Transverse colon (tissue), 4 donors: ENCODE measurements around the gene CES3. TPM values are rescaled to one million over a fixed set of nuclear protein-coding genes. Genes with fewer than 3 reads are reported as not detected.

Experiments
- DNase-seq: peaks from one replicate; pipeline ENCODE4 v3.0.0-alpha.2; 2019
- H3K27ac ChIP-seq, 4 donors: fragments of 200-600 bp; sonication (generic); 2 replicates each; pipeline ENCODE4 v1.5.1; 2016 to 2018; ENCODE audit warnings: inconsistent platforms in 4 of 4
- H3K27me3 ChIP-seq: fragments of 200-600 bp; sonication (generic); 2 replicates; pipeline ENCODE4 v1.5.1; 2017; ENCODE audit warnings: inconsistent platforms
- H3K36me3 ChIP-seq, 4 donors: fragments of 200-600 bp; sonication (generic); 2 replicates each; pipeline ENCODE4 v1.5.1; 2017 to 2019; ENCODE audit warnings: inconsistent platforms in 4 of 4
- H3K4me1 ChIP-seq, 4 donors: fragments of 200-600 bp; sonication (generic); 2 replicates each; pipeline ENCODE4 v1.5.1; 2017 to 2020; ENCODE audit warnings: inconsistent platforms in 4 of 4
- H3K4me3 ChIP-seq, 4 donors: fragments of 200-600 bp; sonication (generic); 1 replicate in 1 of 4; 2 replicates in 3 of 4; pipeline versions ENCODE4 v1.5.1 to v1.6.1; 2017 to 2019; ENCODE audit warnings: inconsistent platforms in 4 of 4
- H3K9me3 ChIP-seq, 2 donors: fragments of 200-600 bp; sonication (generic); 2 replicates each; pipeline ENCODE4 v1.5.1; 2017 to 2019; ENCODE audit warnings: inconsistent platforms in 2 of 2
- EP300 ChIP-seq: sonication (generic); formaldehyde crosslinking; IDR thresholded peaks from one replicate; pipeline ENCODE4 v1.6.1; 2017; ENCODE audit warnings: antibody characterized with exemption, low read depth
- POLR2A ChIP-seq: fragments of 450-650 bp; IDR thresholded peaks from one replicate; pipeline ENCODE4 v1.6.1; 2016; ENCODE audit warnings: antibody characterized with exemption, mild to moderate bottlenecking, moderate library complexity
- POLR2AphosphoS5 ChIP-seq, 3 donors: sonication (generic); formaldehyde crosslinking; IDR thresholded peaks; one replicate each; pipeline ENCODE4 v1.6.1; 2016; ENCODE audit warnings: antibody characterized with exemption in 3 of 3
- WGBS, 2 donors: methylation state at CpG; one replicate each; pipeline ENCODE4 v1.1.5; 2018; ENCODE audit warnings: low coverage in 1 of 2; 5-methylcytosine and 5-hydroxymethylcytosine counted together
- in situ Hi-C, 4 donors: fragments of 200-750 bp; cut with MboI; loops; one replicate each; pipeline versions ENCODE4 v1.15.0 to v1.15.1; 2017; ENCODE audit warnings: low sequenced_read_pairs in 3 of 4, low pct_ligation_motif_present in 1 of 4, low pct_unique_long_range_greater_than_20kb in 1 of 4
- intact Hi-C: fragments of 100-400 bp; cut with DNase I; formaldehyde crosslinking; loops from one replicate; pipeline ENCODE4 v1.15.1; 2023; ENCODE audit warnings: low total_unique reads
- total RNA-seq, 4 donors: library from RNA; depleted of rRNA; stranded (reverse); fragments of >200 nt; gene quantifications; one replicate each; pipeline ENCODE4 v1.1.0, GENCODE V29; 2016
- TF ChIP-seq, protein P1 (sequence below), 5 experiments: fragments of 200-600 bp in 3 of 5; fragments of 450-650 bp in 2 of 5; sonication (generic) in 3 of 5; IDR thresholded peaks; 1 replicate in 2 of 5; 2 replicates in 3 of 5; pipeline ENCODE4 v1.5.1; 2016 to 2017; ENCODE audit warnings: antibody characterized with exemption in 5 of 5, inconsistent platforms in 3 of 5, mild to moderate bottlenecking in 2 of 5, moderate library complexity in 1 of 5

Gene CES3
- total RNA-seq, 4 donors from 2014 or later: 247 to 616 (median 291) TPM

DNA sequence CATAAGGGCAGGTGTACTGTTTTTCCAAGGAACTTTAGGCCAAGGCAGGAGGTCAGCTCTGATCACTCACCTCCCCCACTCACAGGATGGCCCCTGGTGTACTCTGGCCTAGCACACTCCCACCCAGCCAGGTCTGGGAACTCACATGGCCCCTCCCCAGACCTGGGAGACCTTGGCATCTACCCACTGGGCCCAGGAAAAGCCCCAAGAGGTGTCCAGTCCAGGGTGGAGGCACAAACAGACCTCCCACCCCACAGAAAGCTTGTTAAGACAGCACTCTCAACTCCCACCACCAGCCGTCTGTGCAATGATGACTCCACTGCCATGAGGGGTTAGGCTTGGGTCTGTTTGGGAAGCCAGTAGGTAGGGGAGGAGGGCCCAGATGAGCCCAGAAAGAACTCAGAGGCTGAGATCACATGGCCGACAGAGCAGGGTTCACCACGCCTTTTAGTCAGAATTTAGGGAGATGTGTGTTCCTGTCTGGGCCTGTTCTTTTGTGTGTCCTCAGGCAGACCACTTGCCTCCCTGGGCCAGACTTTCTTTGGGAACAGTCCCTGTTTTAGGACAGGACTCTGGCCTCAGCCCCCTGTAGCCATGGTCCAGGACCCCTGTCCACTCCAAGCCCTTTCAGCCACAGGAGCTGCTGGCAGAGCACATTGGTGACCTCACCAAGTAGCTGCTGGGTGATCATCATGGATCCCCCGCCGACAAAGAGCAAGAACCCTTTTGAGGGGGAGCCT is 55.8 kb downstream of the CES3 start:
- DNase-seq: no peak
- intact Hi-C loops (no loop called here), in situ Hi-C loops (loop anchor here in 1 of 4 donors (10.0 kb wide), 1 partner anchor 138 kb away; the partner anchor contains the start of genes B3GNT9, FBXL8 and TRADD)
- Histone ChIP-seq H3K9me3 (no peaks in the 10 kb centered on the region), H3K27me3 (peaks cover 29% of the 10 kb centered on the region), H3K36me3 (no peaks in the 10 kb centered on the region), H3K27ac (no peak overlapping the region), H3K4me1 (peaks cover 4 to 17% (median 13%) of the 10 kb centered on the region in 4 donors), H3K4me3 (no peak overlapping the region)
- WGBS, 2 donors: 90% methylated on average over 5 of the region's 5 CpGs; no CpG with 5 or more reads in 1 of the 2 donors
- TF ChIP-seq POLR2AphosphoS5 (IDR thresholded peaks at IDR 0.05): no peak
- no peak for TF ChIP-seq POLR2A
- no peak for TF ChIP-seq EP300
- TF ChIP-seq, protein P1, sequence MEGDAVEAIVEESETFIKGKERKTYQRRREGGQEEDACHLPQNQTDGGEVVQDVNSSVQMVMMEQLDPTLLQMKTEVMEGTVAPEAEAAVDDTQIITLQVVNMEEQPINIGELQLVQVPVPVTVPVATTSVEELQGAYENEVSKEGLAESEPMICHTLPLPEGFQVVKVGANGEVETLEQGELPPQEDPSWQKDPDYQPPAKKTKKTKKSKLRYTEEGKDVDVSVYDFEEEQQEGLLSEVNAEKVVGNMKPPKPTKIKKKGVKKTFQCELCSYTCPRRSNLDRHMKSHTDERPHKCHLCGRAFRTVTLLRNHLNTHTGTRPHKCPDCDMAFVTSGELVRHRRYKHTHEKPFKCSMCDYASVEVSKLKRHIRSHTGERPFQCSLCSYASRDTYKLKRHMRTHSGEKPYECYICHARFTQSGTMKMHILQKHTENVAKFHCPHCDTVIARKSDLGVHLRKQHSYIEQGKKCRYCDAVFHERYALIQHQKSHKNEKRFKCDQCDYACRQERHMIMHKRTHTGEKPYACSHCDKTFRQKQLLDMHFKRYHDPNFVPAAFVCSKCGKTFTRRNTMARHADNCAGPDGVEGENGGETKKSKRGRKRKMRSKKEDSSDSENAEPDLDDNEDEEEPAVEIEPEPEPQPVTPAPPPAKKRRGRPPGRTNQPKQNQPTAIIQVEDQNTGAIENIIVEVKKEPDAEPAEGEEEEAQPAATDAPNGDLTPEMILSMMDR (IDR thresholded peaks at IDR 0.05): no peak

DNA sequence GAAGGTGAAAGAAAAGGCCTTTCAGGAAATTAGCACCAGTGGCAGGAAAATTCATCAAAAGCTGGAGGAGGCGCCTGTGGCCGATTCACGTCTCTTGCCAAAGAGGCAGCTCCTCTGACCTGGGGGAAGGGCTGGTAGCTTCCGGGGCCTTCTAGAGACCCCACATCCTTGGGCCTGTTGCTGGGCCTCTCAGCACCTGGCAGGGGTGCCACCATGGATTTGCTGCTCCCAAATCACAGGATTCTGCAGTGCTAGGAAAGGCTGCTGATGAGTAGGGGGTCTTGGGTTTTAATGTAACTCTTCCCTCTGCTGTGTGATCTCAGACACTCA is 56.3 kb downstream of the CES3 start:
- peaks cover 29% of the 10 kb centered on the region for H3K27me3 ChIP-seq
- TF ChIP-seq, protein P1 (IDR thresholded peaks at IDR 0.05): no peak
- TF ChIP-seq EP300: no peak
- TF ChIP-seq POLR2A: no peak
- TF ChIP-seq POLR2AphosphoS5 (IDR thresholded peaks at IDR 0.05): no peak
- H3K4me3 ChIP-seq: no peak overlapping the region
- 98% methylated on average over 4 of the region's 4 CpGs; no CpG with 5 or more reads in 1 of the 2 donors for WGBS, 2 donors
- peaks cover 4 to 17% (median 13%) of the 10 kb centered on the region in 4 donors for H3K4me1 ChIP-seq
- H3K27ac ChIP-seq: no peak overlapping the region
- no peaks in the 10 kb centered on the region for H3K9me3 ChIP-seq
- H3K36me3 ChIP-seq: no peaks in the 10 kb centered on the region
- intact Hi-C loops: no loop called here
- DNase-seq: no peak
- in situ Hi-C loops: loop anchor here in 1 of 4 donors (10.0 kb wide), 1 partner anchor 137 kb away; the partner anchor contains the start of genes B3GNT9, FBXL8 and TRADD

- TF ChIP-seq, protein P1 (IDR thresholded peaks at IDR 0.05): peak; percentile 47 to 90 (median 65)
- no peak for TF ChIP-seq POLR2AphosphoS5 (IDR thresholded peaks at IDR 0.05)
- in situ Hi-C loops (loop anchor here in 1 of 4 donors (10.0 kb wide), 1 partner anchor 137 kb away; the partner anchor contains the start of genes B3GNT9, FBXL8 and TRADD), intact Hi-C loops (no loop called here)
- peak; percentile 87 for DNase-seq
- H3K4me3 ChIP-seq: no peak overlapping the region
- 34% methylated on average over 6 of the region's 6 CpGs; no CpG with 5 or more reads in 1 of the 2 donors for WGBS, 2 donors
- H3K4me1 ChIP-seq: peaks cover 4 to 17% (median 13%) of the 10 kb centered on the region in 4 donors
- peaks cover 25% of the 10 kb centered on the region for H3K27me3 ChIP-seq
- H3K27ac ChIP-seq: no peak overlapping the region
- no peaks in the 10 kb centered on the region for H3K9me3 ChIP-seq
- no peaks in the 10 kb centered on the region for H3K36me3 ChIP-seq
These were observed 56.9 kb downstream of the CES3 start for GRCh38 chr16:67017810-67018488.

GRCh38 chr16:67019171-67019570 is 58.1 kb downstream of the CES3 start:
- WGBS, 2 donors: 80 to 83% methylated on average over 1 to 8 of the region's 8 CpGs
- intact Hi-C loops: no loop called here
- no peak for DNase-seq
- Histone ChIP-seq H3K27me3 (peaks cover 13% of the 10 kb centered on the region), H3K4me3 (no peak overlapping the region), H3K4me1 (peaks cover 2 to 8% (median 5%) of the 10 kb centered on the region in 4 donors), H3K27ac (no peak overlapping the region), H3K36me3 (no peaks in the 10 kb centered on the region), H3K9me3 (no peaks in the 10 kb centered on the region)
- TF ChIP-seq POLR2A (no peak), POLR2AphosphoS5 (IDR thresholded peaks at IDR 0.05) (no peak), EP300 (no peak)
- TF ChIP-seq, protein P1 (IDR thresholded peaks at IDR 0.05): no peak
- in situ Hi-C loops: loop anchor here in 1 of 4 donors (10.0 kb wide), 1 partner anchor 136 kb away; the partner anchor contains the start of genes B3GNT9, FBXL8 and TRADD
